GM21723 (cell line): ENCODE measurements around the gene MPIG6B.

Experiments used
- ATAC-seq: cut with Tn5 transposase; IDR thresholded peaks from one replicate; pipeline ENCODE4 v1.9.1; 2021; ENCODE audit warnings: mild to moderate bottlenecking, moderate library complexity; ENCODE audit not compliant: unreplicated experiment

The MPIG6B gene

DNA sequence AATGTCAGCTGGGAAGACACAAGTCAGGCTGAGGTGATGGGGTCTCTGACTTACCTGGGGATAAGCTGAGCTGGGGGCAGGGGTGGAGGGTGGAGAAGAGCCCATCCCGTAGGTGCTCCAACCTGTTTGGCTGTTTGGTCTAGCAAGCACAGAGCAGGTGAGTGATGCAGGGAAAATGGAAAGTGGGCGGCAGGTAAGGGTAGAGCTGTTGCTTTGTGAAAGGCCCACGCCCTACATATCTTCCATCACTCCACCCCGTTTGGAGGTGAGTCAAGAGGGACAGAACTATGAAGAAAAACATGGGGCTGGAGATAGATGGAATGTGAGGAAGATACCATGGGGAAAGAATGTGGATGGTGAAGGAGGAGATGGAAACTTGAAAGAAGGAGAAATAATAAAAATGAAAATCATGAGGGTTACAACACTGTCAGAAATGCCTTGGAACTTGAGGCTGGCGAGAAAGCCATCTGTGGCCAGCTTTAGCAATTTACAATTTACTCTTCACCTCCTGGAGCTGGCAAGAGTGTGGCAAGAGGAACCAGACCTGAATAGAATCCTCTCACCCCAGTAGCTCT is 2.9 kb upstream of the MPIG6B start:
- no peak for ATAC-seq

GRCh38 chr6:31721351-31722020 is 1.7 kb upstream of the MPIG6B start, which contains the start of gene LY6G6C:
Gene LY6G6C (minus strand): TSS chr6:31721746. CDS start chr6:31721679, 67 bp downstream.
- ATAC-seq, result no peak

GRCh38 chr6:31722173-31722572 is 1.0 kb upstream of the MPIG6B start:
- no peak for ATAC-seq

GRCh38 chr6:31723980-31724691 is 963 bp downstream of the MPIG6B start:
- no peak for ATAC-seq

DNA sequence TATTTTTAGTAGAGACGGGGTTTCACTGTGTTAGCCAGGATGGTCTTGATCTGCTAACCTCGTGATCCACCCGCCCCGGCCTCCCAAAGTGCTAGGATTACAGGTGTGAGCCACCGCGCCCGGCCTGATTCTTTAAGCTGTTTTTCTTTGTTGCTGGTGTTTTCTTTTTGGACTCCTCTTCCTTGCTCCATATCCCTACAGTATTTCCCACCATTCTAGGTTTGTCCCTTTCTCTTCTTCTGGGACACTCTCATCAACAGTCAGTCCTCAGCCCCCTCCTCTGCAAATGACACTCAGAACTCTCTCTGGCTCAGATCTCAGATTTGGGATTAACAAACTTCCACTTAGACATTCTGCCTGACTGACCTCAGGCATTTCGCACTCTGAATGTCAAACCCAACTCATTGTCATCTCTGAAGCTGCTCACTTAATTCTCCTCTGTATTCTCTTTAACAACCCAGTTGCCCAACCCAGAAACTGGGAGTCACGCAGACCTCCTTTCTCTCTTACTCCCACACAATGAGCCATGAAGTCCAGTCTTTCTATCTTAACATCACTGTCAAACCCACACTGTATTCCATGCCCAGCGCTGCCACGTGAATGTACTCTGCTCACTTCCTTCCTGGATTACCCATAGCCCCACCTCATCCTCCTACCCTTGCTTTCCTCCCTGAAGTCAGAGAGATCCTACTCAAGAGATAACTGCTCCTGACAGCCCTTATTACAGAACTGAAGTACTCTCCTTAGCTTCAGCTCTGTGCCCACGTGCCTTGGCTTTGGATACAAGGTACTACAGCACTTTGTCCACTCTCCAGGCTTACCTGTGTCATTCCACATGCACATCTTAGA is 2.6 kb downstream of the MPIG6B start:
- ATAC-seq, result no peak

DNA sequence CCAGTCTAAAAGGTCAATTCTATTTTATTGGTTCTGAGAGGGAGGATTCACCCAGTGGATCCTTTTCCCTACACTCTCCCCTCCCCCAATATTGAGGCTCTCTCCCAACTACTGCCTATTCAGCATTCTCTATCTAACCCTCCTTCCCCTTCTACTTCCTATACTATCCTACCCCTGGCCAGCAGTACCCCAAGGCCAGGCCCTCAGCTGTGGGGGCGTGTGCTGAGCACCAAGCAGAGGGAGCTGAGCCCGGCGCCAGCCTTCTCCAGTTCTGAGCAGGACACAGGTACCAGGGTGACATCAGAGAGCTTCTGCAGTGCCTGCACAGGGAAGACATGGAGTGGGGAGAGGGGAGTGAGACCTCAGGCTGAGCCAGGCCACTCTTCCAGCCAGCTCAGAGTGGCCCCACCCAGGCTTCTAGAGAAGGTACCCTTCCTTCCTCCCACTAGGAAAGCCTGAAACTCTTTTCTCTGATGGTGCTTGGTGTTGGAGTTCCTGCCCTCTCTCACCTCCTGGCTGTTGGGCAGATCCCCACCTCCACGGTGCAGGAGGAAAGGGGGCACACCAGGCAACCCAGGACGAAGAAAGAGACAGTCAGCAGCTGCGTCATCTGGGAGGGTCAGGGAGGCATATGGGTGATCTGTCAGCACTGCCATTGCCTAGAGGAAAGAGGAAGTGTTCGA is 4.0 kb downstream of the MPIG6B start:
- ATAC-seq, result no peak

GRCh38 chr6:31727717-31728671 is 4.8 kb downstream of the MPIG6B start:
- no peak for ATAC-seq

- no peak for ATAC-seq
Observed at GRCh38 chr6:31728767-31729514, 5.8 kb downstream of the MPIG6B start, which contains the start of gene DDAH2. Gene DDAH2 (minus strand): TSS chr6:31729299. CDS start chr6:31729161, 138 bp downstream.

GRCh38 chr6:31729515-31729978 is 6.4 kb downstream of the MPIG6B start:
- ATAC-seq, result peak; percentile 58

- peak; percentile 44 for ATAC-seq
Observed at GRCh38 chr6:31729979-31730630, 6.9 kb downstream of the MPIG6B start.

GRCh38 chr6:31730631-31731086 is 7.5 kb downstream of the MPIG6B start:
- no peak for ATAC-seq

DNA sequence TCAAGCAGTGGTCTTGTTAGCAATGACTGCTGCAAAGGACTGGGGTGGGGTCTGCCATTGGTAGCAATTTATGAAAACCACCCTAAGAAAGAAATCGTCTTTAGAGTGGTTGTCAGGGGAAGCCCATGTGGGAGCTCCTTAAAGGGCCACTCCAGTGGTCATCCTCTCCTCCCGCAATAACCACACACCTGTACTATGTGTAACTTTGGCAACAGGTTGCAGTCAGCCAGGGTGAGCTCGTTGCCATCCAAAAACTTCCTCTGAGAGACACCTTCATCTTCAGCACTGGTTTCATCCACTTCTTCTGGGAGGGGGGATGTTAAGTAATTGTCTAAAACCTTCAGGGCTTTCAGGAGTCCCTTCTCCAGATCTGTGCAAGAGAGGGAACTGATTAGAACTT is 8.9 kb downstream of the MPIG6B start:
- ATAC-seq, result no peak

DNA sequence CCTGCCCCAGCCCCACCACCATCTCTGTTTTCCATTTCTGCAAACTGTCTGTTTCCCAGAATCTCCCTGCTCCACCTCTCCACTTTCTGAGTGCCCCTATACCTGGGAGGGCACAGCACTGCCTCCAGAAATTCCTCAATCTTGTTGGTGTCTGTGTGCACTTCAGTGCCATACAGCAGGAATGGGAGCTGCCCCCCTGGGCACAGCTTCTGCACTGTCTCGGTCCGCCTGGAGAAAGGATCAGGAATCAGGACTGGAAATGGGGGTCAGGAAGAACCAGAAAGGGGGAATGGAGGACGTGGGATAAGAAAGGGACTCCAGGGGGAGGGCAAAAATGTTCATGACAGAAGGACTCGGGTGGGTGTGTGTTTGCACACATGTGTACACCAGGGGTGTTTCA is 10.6 kb downstream of the MPIG6B start:
- no peak for ATAC-seq

DNA sequence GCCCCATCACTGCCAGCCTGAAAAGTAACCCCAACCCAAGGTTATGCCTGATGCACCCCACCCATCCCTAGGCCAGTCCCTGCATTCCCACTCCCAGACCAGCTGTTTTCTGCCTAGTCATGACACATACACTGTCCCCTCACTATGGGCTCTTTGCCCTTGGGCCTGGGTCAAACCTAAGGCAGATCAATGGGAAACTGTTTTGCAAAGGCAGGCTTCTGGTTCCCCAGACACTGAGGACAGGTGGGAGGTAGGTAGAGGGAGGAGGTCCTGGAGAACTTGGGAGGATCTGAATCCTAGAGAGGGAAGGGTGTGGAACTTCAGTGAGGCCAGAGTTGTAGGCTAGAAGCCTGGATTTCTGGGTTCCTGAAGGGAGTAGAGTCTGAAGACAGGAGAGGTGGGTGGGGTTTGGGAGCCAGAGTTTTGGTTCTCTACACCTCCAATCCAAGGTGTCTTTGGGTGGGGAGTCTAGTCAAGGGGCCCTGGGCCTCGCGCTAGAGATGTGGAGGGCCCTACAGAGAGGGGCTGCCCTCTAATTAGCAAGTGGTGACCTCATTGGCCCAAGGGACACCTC is 11.2 kb downstream of the MPIG6B start:
- ATAC-seq, result no peak

- peak; percentile 28 for ATAC-seq
Observed at GRCh38 chr6:31734821-31735406, 11.7 kb downstream of the MPIG6B start.

DNA sequence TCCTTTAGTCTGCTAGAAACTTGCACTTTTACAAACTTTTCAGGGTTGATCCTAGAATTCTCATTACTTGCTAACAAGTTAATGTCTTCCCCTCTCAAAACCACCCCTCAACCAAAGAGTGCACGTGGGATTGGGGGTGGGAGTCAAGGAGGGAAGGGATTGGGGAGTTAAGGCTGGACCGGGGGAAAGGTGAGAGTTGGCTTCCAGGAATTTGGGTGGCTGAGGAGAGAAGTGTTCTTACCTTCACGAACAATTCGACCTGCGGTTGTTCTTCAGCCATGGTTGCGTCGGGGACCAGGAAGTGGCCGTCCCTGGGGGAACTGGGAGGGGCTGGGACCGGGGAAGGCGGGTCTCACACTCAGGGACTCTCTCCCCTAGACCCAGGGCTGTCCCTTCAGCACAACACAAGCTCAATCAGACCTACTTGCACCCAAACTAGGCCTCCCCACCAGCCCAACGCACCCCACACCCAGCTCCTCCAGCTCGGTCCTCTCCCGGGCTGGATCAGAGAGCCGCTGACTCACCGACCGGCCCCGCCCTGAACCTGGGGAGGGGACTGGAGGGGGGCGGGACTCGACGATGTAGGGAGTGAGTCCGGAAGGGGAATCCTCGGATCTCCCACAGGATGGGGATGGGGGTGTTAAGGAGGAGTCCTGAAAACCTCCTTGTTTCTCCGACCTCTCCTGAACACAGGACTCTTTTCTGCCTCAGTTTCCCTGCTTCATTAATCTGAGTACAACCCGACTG is 13.0 kb downstream of the MPIG6B start, which contains the start of gene CLIC1:
Gene CLIC1, minus strand, starts transcription at position 510 of the 747 bp plus-strand sequence. Its CDS starts 230 bp downstream, at position 280.
- ATAC-seq, result no peak
